VCaP (cell line): ENCODE results near the gene VAMP1.
A peak's percentile ranks its signal among the peaks of the same experiment; 100 is the strongest.

Experiments
- H3K27ac ChIP-seq: fragments of 450-650 bp; 2 replicates; pipeline ENCODE4 v1.5.1; 2017
- TF ChIP-seq, protein P1 (sequence below): fragments of 450-650 bp; conservative IDR thresholded peaks from 2 replicates; pipeline ENCODE4 v1.5.1; 2017; ENCODE audit warnings: mild to moderate bottlenecking, moderate library complexity

The VAMP1 gene

GRCh38 chr12:6451348-6452244, 18.9 kb downstream of the VAMP1 start, which contains the start of gene TAPBPL:
Gene TAPBPL, plus strand, starts transcription at chr12:6452042. Its CDS starts 207 bp downstream, at chr12:6452249.
- H3K27ac ChIP-seq: peak within 1 kb of the TSS; percentile 99
- TF ChIP-seq, protein P1, sequence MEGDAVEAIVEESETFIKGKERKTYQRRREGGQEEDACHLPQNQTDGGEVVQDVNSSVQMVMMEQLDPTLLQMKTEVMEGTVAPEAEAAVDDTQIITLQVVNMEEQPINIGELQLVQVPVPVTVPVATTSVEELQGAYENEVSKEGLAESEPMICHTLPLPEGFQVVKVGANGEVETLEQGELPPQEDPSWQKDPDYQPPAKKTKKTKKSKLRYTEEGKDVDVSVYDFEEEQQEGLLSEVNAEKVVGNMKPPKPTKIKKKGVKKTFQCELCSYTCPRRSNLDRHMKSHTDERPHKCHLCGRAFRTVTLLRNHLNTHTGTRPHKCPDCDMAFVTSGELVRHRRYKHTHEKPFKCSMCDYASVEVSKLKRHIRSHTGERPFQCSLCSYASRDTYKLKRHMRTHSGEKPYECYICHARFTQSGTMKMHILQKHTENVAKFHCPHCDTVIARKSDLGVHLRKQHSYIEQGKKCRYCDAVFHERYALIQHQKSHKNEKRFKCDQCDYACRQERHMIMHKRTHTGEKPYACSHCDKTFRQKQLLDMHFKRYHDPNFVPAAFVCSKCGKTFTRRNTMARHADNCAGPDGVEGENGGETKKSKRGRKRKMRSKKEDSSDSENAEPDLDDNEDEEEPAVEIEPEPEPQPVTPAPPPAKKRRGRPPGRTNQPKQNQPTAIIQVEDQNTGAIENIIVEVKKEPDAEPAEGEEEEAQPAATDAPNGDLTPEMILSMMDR: no peak

- H3K27ac ChIP-seq: peak overlapping the region; percentile 99
- TF ChIP-seq, protein P1: no peak
These were observed 19.6 kb downstream of the VAMP1 start for GRCh38 chr12:6450869-6451347.

- H3K27ac ChIP-seq: peak overlapping the region; percentile 99
These were observed 20.2 kb downstream of the VAMP1 start for GRCh38 chr12:6450091-6450868.

GRCh38 chr12:6444704-6445688, 25.5 kb downstream of the VAMP1 start, which contains the start of gene CD27:
Gene CD27, plus strand, starts transcription at chr12:6444955. Its CDS starts 141 bp downstream, at chr12:6445096.
- H3K27ac ChIP-seq: no peak within 1 kb of the TSS
- TF ChIP-seq, protein P1: no peak

More at GRCh38 chr12:6450091-6450868, 20.2 kb downstream of the VAMP1 start:
- TF ChIP-seq, protein P1: no peak

- no peak overlapping the region for H3K27ac ChIP-seq
- TF ChIP-seq, protein P1: no peak
These were observed 26.4 kb downstream of the VAMP1 start for GRCh38 chr12:6444031-6444430.

GRCh38 chr12:6443361-6443983, 27.0 kb downstream of the VAMP1 start:
- TF ChIP-seq, protein P1: no peak

More at GRCh38 chr12:6443361-6443983, 27.0 kb downstream of the VAMP1 start:
- H3K27ac ChIP-seq: no peak overlapping the region
